ENCODE data around the gene ZNF282. TPM values are rescaled to one million over a fixed set of nuclear protein-coding genes. Genes with fewer than 3 reads are reported as not detected.

Gene ZNF282
- total RNA-seq, 1 experiment from 2014 or later = 39.0 TPM

GRCh38 chr7:149239345-149240143 lies 44.2 kb downstream of the ZNF282 start, which contains the start of gene ZNF212:
ZNF212 (plus strand) TSS chr7:149239651; CDS start chr7:149239779, 128 bp downstream.
- H4K20me1 ChIP-seq (ENCODE audit: control insufficient read depth, insufficient read depth, insufficient read length) = no peaks in the 10 kb centered on the region
- H3T11ph ChIP-seq (ENCODE audit: low read length) = no peak within 1 kb of the TSS
- Mint-ChIP-seq H3K27me3 (ENCODE audit: low read depth) (peaks cover 28% of the 10 kb centered on the region), H3K4me1 (peaks cover 9% of the 10 kb centered on the region in 2 experiments), H3K27ac (peak within 1 kb of the TSS; percentile 95 to 97 (median 96)), H3K4me3 (peak within 1 kb of the TSS; percentile 98), H3K9me3 (peaks cover 7 to 9% of the 10 kb centered on the region in 2 experiments), H3K36me3 (ENCODE audit: insufficient read depth in 1 of 3, low read depth in 3 of 3) (peaks cover 4 to 11% (median 9%) of the 10 kb centered on the region in 3 experiments; a peak in 6 of 7 replicates)
- H3K27me3 ChIP-seq (ENCODE audit: insufficient read depth, low read length) = no peaks in the 10 kb centered on the region
- no peak within 1 kb of the TSS for H4K5ac ChIP-seq (ENCODE audit: insufficient read length, low read depth, low read length)
- H2BK5ac ChIP-seq (ENCODE audit: insufficient read length, low read length) = no peak within 1 kb of the TSS
- H3K4ac ChIP-seq (ENCODE audit: low read depth, low read length) = no peak within 1 kb of the TSS
- no peak within 1 kb of the TSS for H3K27ac ChIP-seq (ENCODE audit: insufficient read length, low read depth, low read length)
- no peaks in the 10 kb centered on the region for H3K23me2 ChIP-seq (ENCODE audit: insufficient read length, low read depth, low read length, poor library complexity, severe bottlenecking)
- H3K79me1 ChIP-seq (ENCODE audit: insufficient read depth, low read depth, low read length, poor library complexity, severe bottlenecking) = peaks cover 4% of the 10 kb centered on the region
- no peak within 1 kb of the TSS for H4K8ac ChIP-seq (replicated peaks; ENCODE audit: insufficient read length, low read depth, low read length)
- no peak within 1 kb of the TSS for H2AK5ac ChIP-seq (ENCODE audit: insufficient read length, low read length)
- H2BK15ac ChIP-seq (ENCODE audit: low read depth, low read length) = no peak within 1 kb of the TSS
- peaks cover 7% of the 10 kb centered on the region; the same call in 1 of the 2 replicates for H3K79me2 ChIP-seq (ENCODE audit: insufficient read depth, low read length)
- WGBS (ENCODE audit: extremely low coverage, insufficient read length, low lambda C conversion rate) = no CpG with 5 or more reads among the region's 64 CpGs
- peak within 1 kb of the TSS; percentile 59 for H3K4me2 ChIP-seq (ENCODE audit: insufficient read depth, insufficient read length, low read length)
- no peak within 1 kb of the TSS for H3K56ac ChIP-seq (ENCODE audit: insufficient read length, low read depth, low read length)
- H2AFZ ChIP-seq (ENCODE audit: low read length) = no peak within 1 kb of the TSS
- H3K23ac ChIP-seq (ENCODE audit: insufficient read length, low read depth, low read length) = no peak within 1 kb of the TSS
- no peak within 1 kb of the TSS for H2BK12ac ChIP-seq (ENCODE audit: insufficient read length, low read depth, low read length)
- TF ChIP-seq, protein P1, sequence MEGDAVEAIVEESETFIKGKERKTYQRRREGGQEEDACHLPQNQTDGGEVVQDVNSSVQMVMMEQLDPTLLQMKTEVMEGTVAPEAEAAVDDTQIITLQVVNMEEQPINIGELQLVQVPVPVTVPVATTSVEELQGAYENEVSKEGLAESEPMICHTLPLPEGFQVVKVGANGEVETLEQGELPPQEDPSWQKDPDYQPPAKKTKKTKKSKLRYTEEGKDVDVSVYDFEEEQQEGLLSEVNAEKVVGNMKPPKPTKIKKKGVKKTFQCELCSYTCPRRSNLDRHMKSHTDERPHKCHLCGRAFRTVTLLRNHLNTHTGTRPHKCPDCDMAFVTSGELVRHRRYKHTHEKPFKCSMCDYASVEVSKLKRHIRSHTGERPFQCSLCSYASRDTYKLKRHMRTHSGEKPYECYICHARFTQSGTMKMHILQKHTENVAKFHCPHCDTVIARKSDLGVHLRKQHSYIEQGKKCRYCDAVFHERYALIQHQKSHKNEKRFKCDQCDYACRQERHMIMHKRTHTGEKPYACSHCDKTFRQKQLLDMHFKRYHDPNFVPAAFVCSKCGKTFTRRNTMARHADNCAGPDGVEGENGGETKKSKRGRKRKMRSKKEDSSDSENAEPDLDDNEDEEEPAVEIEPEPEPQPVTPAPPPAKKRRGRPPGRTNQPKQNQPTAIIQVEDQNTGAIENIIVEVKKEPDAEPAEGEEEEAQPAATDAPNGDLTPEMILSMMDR (conservative IDR thresholded peaks at IDR 0.05) = peak; percentile 85
- peaks cover 2% of the 10 kb centered on the region; the same call in 1 of the 2 replicates for H3K4me1 ChIP-seq (ENCODE audit: insufficient read depth, low read length)
- peak; percentile 97 for DNase-seq
- no peak within 1 kb of the TSS for H4K91ac ChIP-seq (ENCODE audit: insufficient read length, low read depth, low read length)
- no peaks in the 10 kb centered on the region for H3K9me3 ChIP-seq (ENCODE audit: control insufficient read depth, low read depth, low read length)
- H2BK20ac ChIP-seq (ENCODE audit: low read depth, low read length, poor library complexity, severe bottlenecking) = no peak within 1 kb of the TSS
- H3K9ac ChIP-seq (ENCODE audit: extremely low read depth, insufficient read length, low read length) = peak within 1 kb of the TSS; percentile 94
- H3K14ac ChIP-seq (ENCODE audit: insufficient read depth, low read length) = peak within 1 kb of the TSS; percentile 62
- peak within 1 kb of the TSS; percentile 72 for H3K18ac ChIP-seq (ENCODE audit: insufficient read length, low read depth, low read length)
- no peak within 1 kb of the TSS for H2BK120ac ChIP-seq (ENCODE audit: low read depth, low read length, poor library complexity, severe bottlenecking)

Measured in H9 (cell line).